ENCODE data around the gene RASGEF1B. TPM values are rescaled to one million over a fixed set of nuclear protein-coding genes. Genes with fewer than 3 reads are reported as not detected.

RASGEF1B gene
- total RNA-seq, 2 experiments from 2014 or later, result 69.4 to 73.1 TPM

DNA sequence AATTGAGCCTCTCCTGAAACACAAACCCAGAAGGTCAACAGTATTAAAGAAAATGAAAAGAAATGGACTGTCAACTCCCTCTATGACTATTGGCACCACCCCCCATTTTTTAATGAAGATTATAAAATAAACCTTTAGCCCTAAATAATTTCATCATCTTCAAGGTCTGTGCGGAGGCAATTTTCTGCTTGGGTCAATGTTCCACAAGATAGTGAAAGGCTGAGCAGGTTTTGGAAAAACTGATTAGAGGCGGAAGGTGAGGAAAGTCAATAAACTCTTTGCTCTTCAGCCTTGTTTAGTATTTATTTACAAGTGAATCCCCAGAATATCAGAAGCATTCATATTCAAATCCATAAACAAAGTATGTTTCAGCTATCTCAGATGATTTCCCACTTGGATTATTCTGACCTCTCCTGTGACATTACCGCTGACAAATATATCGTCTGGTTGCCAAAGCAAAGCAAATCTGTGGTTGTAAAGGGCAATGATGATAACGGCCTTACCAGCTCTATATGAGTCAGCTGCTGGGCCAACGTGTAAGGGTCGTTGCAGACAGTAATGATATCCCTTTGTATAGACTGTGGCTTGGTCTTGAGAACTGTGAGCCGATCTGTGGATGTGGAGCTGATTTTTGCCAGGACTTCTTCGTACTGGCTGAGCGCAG lies 24.0 kb downstream of the RASGEF1B start:
- Histone ChIP-seq H3K27ac (ENCODE audit: low read depth in 1 of 2, low read length in 2 of 2) (no peak overlapping the region), H3K4me1 (ENCODE audit: insufficient read depth, low read length) (no peaks in the 10 kb centered on the region), H3K27me3 (ENCODE audit: control insufficient read depth in 1 of 2, insufficient read depth in 2 of 2, low read length in 2 of 2) (no peaks in the 10 kb centered on the region), H3K4me3 (ENCODE audit: low read length) (no peak overlapping the region), H3K36me3 (ENCODE audit: insufficient read depth, low read length) (peaks cover 43% of the 10 kb centered on the region), H3K9me3 (ENCODE audit: control insufficient read depth in 1 of 2, insufficient read depth in 1 of 2, low read length in 2 of 2) (no peaks in the 10 kb centered on the region)
- no peaks in the 10 kb centered on the region for H3K27me3 Mint-ChIP-seq
- TF ChIP-seq, protein P1, sequence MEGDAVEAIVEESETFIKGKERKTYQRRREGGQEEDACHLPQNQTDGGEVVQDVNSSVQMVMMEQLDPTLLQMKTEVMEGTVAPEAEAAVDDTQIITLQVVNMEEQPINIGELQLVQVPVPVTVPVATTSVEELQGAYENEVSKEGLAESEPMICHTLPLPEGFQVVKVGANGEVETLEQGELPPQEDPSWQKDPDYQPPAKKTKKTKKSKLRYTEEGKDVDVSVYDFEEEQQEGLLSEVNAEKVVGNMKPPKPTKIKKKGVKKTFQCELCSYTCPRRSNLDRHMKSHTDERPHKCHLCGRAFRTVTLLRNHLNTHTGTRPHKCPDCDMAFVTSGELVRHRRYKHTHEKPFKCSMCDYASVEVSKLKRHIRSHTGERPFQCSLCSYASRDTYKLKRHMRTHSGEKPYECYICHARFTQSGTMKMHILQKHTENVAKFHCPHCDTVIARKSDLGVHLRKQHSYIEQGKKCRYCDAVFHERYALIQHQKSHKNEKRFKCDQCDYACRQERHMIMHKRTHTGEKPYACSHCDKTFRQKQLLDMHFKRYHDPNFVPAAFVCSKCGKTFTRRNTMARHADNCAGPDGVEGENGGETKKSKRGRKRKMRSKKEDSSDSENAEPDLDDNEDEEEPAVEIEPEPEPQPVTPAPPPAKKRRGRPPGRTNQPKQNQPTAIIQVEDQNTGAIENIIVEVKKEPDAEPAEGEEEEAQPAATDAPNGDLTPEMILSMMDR (IDR thresholded peaks at IDR 0.05), result no peak
- intact Hi-C loops (cut with DNase I, micrococcal nuclease), result no loop called here
- peaks cover 97% of the 10 kb centered on the region for H3K36me3 Mint-ChIP-seq (ENCODE audit: low read depth)
- H3K4me3 Mint-ChIP-seq, result no peak overlapping the region
- ATAC-seq (ENCODE audit: poor library complexity) (no peak), DNase-seq (no peak)
- POLR2A ChIA-PET, result no interaction called here
- CTCF ChIA-PET, result no interaction called here
- H3K27ac Mint-ChIP-seq, result no peak overlapping the region
- H3K9me3 Mint-ChIP-seq, result no peaks in the 10 kb centered on the region
- H3K4me1 Mint-ChIP-seq (ENCODE audit: low read depth), result no peaks in the 10 kb centered on the region

DNA sequence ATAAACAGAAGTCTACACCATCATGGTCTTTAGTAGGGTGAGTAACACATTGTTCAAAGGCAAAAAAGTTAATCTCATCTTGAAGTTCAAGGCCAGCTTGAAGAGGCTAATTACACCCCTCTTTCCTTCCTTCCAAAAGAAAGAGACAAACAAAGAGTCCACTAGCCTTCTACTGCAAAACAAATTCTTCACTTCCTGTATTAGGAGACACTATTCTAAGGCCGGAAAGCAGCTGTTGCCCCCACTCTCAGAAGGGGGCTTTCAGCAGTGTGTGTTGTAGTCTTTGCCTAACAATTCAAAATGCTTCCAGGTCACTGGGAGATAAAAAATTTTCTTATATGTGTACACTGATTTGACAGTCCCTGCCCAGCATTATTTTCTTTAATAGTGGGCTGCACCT lies 25.1 kb downstream of the RASGEF1B start:
- CTCF ChIA-PET, result no interaction called here
- ATAC-seq (ENCODE audit: poor library complexity) (no peak), DNase-seq (no peak)
- H3K36me3 ChIP-seq (ENCODE audit: insufficient read depth, low read length), result peaks cover 50% of the 10 kb centered on the region
- no peaks in the 10 kb centered on the region for H3K27me3 Mint-ChIP-seq
- no peaks in the 10 kb centered on the region for H3K9me3 ChIP-seq (ENCODE audit: control insufficient read depth in 1 of 2, insufficient read depth in 1 of 2, low read length in 2 of 2)
- H3K27ac ChIP-seq (ENCODE audit: low read depth in 1 of 2, low read length in 2 of 2), result no peak overlapping the region
- no peaks in the 10 kb centered on the region for H3K4me1 ChIP-seq (ENCODE audit: insufficient read depth, low read length)
- H3K4me3 Mint-ChIP-seq, result no peak overlapping the region
- H3K27me3 ChIP-seq (ENCODE audit: control insufficient read depth in 1 of 2, insufficient read depth in 2 of 2, low read length in 2 of 2), result no peaks in the 10 kb centered on the region
- H3K36me3 Mint-ChIP-seq (ENCODE audit: low read depth), result peaks cover 97% of the 10 kb centered on the region
- no peaks in the 10 kb centered on the region for H3K4me1 Mint-ChIP-seq (ENCODE audit: low read depth)
- intact Hi-C loops (cut with DNase I, micrococcal nuclease), result no loop called here
- H3K9me3 Mint-ChIP-seq, result no peaks in the 10 kb centered on the region
- TF ChIP-seq, protein P1 (IDR thresholded peaks at IDR 0.05), result no peak
- no peak overlapping the region for H3K4me3 ChIP-seq (ENCODE audit: low read length)
- POLR2A ChIA-PET, result no interaction called here
- no peak overlapping the region for H3K27ac Mint-ChIP-seq

DNA sequence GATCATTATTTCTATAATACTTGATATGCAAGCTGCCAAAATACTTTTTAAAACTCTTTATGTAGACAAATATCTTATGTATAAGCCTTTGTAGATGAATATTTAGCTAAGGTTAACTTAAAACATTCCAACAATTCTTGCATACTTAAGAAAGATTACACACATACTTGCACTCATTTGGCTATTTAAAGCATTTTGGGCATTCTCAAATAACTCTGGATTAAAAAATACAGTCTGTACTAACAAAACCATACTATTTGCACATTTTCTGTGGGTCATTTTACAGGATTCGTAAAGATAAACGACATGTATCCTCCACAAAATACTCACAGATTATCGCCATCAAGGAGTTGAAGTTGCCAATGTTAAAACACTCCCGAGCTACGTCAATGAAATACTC lies 26.5 kb downstream of the RASGEF1B start:
- peaks cover 62% of the 10 kb centered on the region for H3K36me3 ChIP-seq (ENCODE audit: insufficient read depth, low read length)
- H3K9me3 Mint-ChIP-seq, result no peaks in the 10 kb centered on the region

More for the DNA sequence above, 26.5 kb downstream of the RASGEF1B start:
- TF ChIP-seq, protein P1 (IDR thresholded peaks at IDR 0.05), result no peak
- H3K27ac ChIP-seq (ENCODE audit: low read depth in 1 of 2, low read length in 2 of 2), result no peak overlapping the region
- Mint-ChIP-seq H3K27ac (no peak overlapping the region), H3K4me3 (no peak overlapping the region), H3K27me3 (no peaks in the 10 kb centered on the region), H3K36me3 (ENCODE audit: low read depth) (peaks cover 99% of the 10 kb centered on the region), H3K4me1 (ENCODE audit: low read depth) (no peaks in the 10 kb centered on the region)
- no peak overlapping the region for H3K4me3 ChIP-seq (ENCODE audit: low read length)
- POLR2A ChIA-PET, result no interaction called here
- H3K27me3 ChIP-seq (ENCODE audit: control insufficient read depth in 1 of 2, insufficient read depth in 2 of 2, low read length in 2 of 2), result no peaks in the 10 kb centered on the region
- ATAC-seq (ENCODE audit: poor library complexity) (no peak), DNase-seq (no peak)
- H3K4me1 ChIP-seq (ENCODE audit: insufficient read depth, low read length), result no peaks in the 10 kb centered on the region
- H3K9me3 ChIP-seq (ENCODE audit: control insufficient read depth in 1 of 2, insufficient read depth in 1 of 2, low read length in 2 of 2), result no peaks in the 10 kb centered on the region
- CTCF ChIA-PET, result no interaction called here
- intact Hi-C loops (cut with DNase I, micrococcal nuclease), result no loop called here
